K562 (cell line): Measurements from ENCODE around the gene TMEM107. TPM values are rescaled to one million over a fixed set of nuclear protein-coding genes. Genes with fewer than 3 reads are reported as not detected.
A peak's percentile ranks its signal among the peaks of the same experiment; 100 is the strongest.

ENCODE experiments used
- ATAC-seq: fragments of 200-7000 bp; cut with Tn5 transposase; 3 replicates; pipeline ENCODE4 v1.9.1; 2020; ENCODE audit warnings: moderate library complexity
- BruUV-seq: library from RNA; stranded (reverse); fragments of 400-500 nt; replicated peaks from 2 replicates; lab custom pipeline; 2021; lab: Mats Ljungman, UMichigan
- CTCF ChIA-PET: fragments of 300-600 bp; formaldehyde crosslinking; extraction: SDS; loops from one replicate; lab custom pipeline; 2021; ENCODE audit warnings: low intra/inter-chr PET ratio; lab: Yijun Ruan, JAX
- POLR2A ChIA-PET: fragments of 300-600, 350-650 bp; sonication (Branson Sonifier 250); formaldehyde crosslinking; extraction: SDS; loops from one replicate; lab custom pipeline; 2021; ENCODE audit warnings: antibody characterized with exemption, inconsistent platforms; lab: Yijun Ruan, JAX
- DNase-seq, 4 experiments: peaks; one replicate each; pipeline versions ENCODE4 v3.0.0 to v3.0.0-alpha.2; 2011 to 2018; ENCODE audit warnings: low spot score in 3 of 4, mixed read lengths in 3 of 4; ENCODE audit errors: extremely low read depth in 1 of 4
- FAIRE-seq: peaks from 2 replicates; lab custom pipeline; 2011; peaks lifted over from hg19 to GRCh38; lab: Jason Lieb, UNC
- H2AFZ ChIP-seq: 2 replicates; pipeline ENCODE4 v1.6.0; 2011; ENCODE audit warnings: low read depth, low read length, control low read depth, inconsistent platforms
- H3K27ac ChIP-seq: fragments of 200-600 bp; 3 replicates; pipeline ENCODE4 v1.8.0; 2011; ENCODE audit warnings: low read depth, mild to moderate bottlenecking, control low read depth, inconsistent platforms, low read length, moderate library complexity, mixed read lengths; ENCODE audit errors: extremely low read depth
- H3K27me3 ChIP-seq, 2 experiments: fragments of 300-600 bp in 1 of 2; 2 replicates in 1 of 2; 3 replicates in 1 of 2; pipeline versions ENCODE4 v1.6.0 to v1.8.0; 2011; ENCODE audit warnings: inconsistent platforms in 2 of 2, low read length in 2 of 2, mild to moderate bottlenecking in 1 of 2, mixed read lengths in 1 of 2, moderate library complexity in 1 of 2; ENCODE audit not compliant: control insufficient read depth in 2 of 2, insufficient read depth in 2 of 2
- H3K36me3 ChIP-seq: fragments of 300-600 bp; 3 replicates; pipeline ENCODE4 v1.8.0; 2011; ENCODE audit warnings: mild to moderate bottlenecking, low read length, inconsistent platforms; ENCODE audit not compliant: control insufficient read depth, insufficient read depth
- H3K4me1 ChIP-seq, 2 experiments: fragments of 200-600 bp in 1 of 2; replicated peaks in 1 of 2; 2 replicates in 1 of 2; 3 replicates in 1 of 2; pipeline versions ENCODE4 v1.5.1 to v1.8.0; 2011; ENCODE audit warnings: inconsistent platforms in 2 of 2, low read length in 2 of 2, mild to moderate bottlenecking in 1 of 2, mixed read lengths in 1 of 2, moderate library complexity in 1 of 2; ENCODE audit not compliant: control insufficient read depth in 2 of 2, insufficient read depth in 2 of 2
- H3K4me2 ChIP-seq: 2 replicates; pipeline ENCODE4 v1.6.1; 2011; ENCODE audit warnings: low read length, control low read depth, inconsistent platforms, mixed read lengths; ENCODE audit not compliant: insufficient read depth
- H3K4me3 ChIP-seq: fragments of 200-600 bp; sonication (generic), shearing (Covaris generic); 2 replicates; pipeline ENCODE4 v1.5.1; 2016; ENCODE audit warnings: control low read depth, inconsistent platforms
- H3K79me2 ChIP-seq: fragments of 200-600 bp; 3 replicates; pipeline ENCODE4 v1.8.0; 2011; ENCODE audit warnings: low read length, inconsistent platforms; ENCODE audit not compliant: control insufficient read depth, insufficient read depth
- H3K9ac ChIP-seq, 2 experiments: 2 replicates each; pipeline versions ENCODE4 v1.6.0 to v1.6.1; 2011; ENCODE audit warnings: low read depth in 2 of 2, low read length in 2 of 2, control low read depth in 1 of 2, inconsistent platforms in 1 of 2, mild to moderate bottlenecking in 1 of 2, mixed read lengths in 1 of 2; ENCODE audit not compliant: insufficient read depth in 1 of 2
- H3K9me1 ChIP-seq: one replicate; pipeline ENCODE4 v1.6.0; 2011; ENCODE audit warnings: inconsistent platforms, mild to moderate bottlenecking, low read length, moderate library complexity; ENCODE audit not compliant: control insufficient read depth, insufficient read depth
- H3K9me3 ChIP-seq: replicated peaks from 2 replicates; pipeline ENCODE4 v1.5.1; 2011; ENCODE audit warnings: low read depth, low read length, inconsistent platforms; ENCODE audit not compliant: control insufficient read depth, insufficient read depth
- H4K20me1 ChIP-seq: replicated peaks from 2 replicates; pipeline ENCODE4 v1.6.1; 2011; ENCODE audit warnings: low read length, inconsistent platforms, mixed read lengths; ENCODE audit not compliant: control insufficient read depth, insufficient read depth
- BACH1 ChIP-seq: fragments of 200-800 bp; sonication (Bioruptor generic); IDR thresholded peaks from 2 replicates; pipeline ENCODE4 v1.6.1; 2016; ENCODE audit warnings: missing genetic modification characterization, missing compliant biosample characterization
- BDP1 ChIP-seq: IDR thresholded peaks from 3 replicates; pipeline ENCODE4 v1.6.1; 2011; ENCODE audit not compliant: insufficient read length, insufficient read depth
- HDAC1 ChIP-seq, 2 experiments: fragments of 450-650 bp; IDR thresholded peaks; 2 replicates each; pipeline ENCODE4 v1.6.1; 2016 to 2017; ENCODE audit warnings: inconsistent platforms in 1 of 2, mild to moderate bottlenecking in 1 of 2, moderate library complexity in 1 of 2
- RFX5 ChIP-seq: IDR thresholded peaks from 2 replicates; pipeline ENCODE4 v1.6.1; 2011; ENCODE audit warnings: low read depth, mild to moderate bottlenecking, improper control_type of control experiment, low read length
- TCFL5 ChIP-seq: fragments of 250-450 bp; sonication (Bioruptor Pico); conservative IDR thresholded peaks from 2 replicates; pipeline ENCODE4 v1.6.1; 2021; ENCODE audit warnings: mild to moderate bottlenecking, moderate library complexity, matching md5 sums
- ZNF175 ChIP-seq: fragments of 200-800 bp; sonication (Bioruptor generic); IDR thresholded peaks from 2 replicates; pipeline ENCODE4 v1.6.1; 2016; ENCODE audit warnings: low read depth, mild to moderate bottlenecking, missing genetic modification characterization, missing compliant biosample characterization
- ZNF444 ChIP-seq: fragments of 250-450 bp; sonication (Bioruptor Pico); IDR thresholded peaks from 2 replicates; pipeline ENCODE4 v1.4.0; 2020; ENCODE audit warnings: mild to moderate bottlenecking, moderate library complexity
- ZNF57 ChIP-seq: fragments of 450-650 bp; formaldehyde crosslinking; IDR thresholded peaks from 2 replicates; pipeline ENCODE4 v1.4.0; 2020; ENCODE audit warnings: mild to moderate bottlenecking, moderate library complexity
- WGBS: fragments of 100-300 bp; shearing (Covaris generic); methylation state at CpG from one replicate; pipeline ENCODE4 v1.1.6; 2016; ENCODE audit warnings: low coverage, mixed read lengths; ENCODE audit not compliant: insufficient coverage; ENCODE audit errors: missing lambda C conversion rate; 5-methylcytosine and 5-hydroxymethylcytosine counted together
- in situ Hi-C: fragments of 300-500 bp; cut with MboI; formaldehyde crosslinking; loops from 4 replicates; pipeline ENCODE4 v1.15.0; 2018; ENCODE audit warnings: inconsistent platforms, mixed read lengths
- intact Hi-C: fragments of 100-400 bp; cut with micrococcal nuclease; formaldehyde crosslinking; loops from 2 replicates; pipeline ENCODE4 v1.14.2; 2022
- polyA plus RNA-seq, 8 experiments: library from polyadenylated mRNA; depleted of rRNA in 4 of 8; stranded (reverse) in 5 of 8; unstranded in 3 of 8; fragments of >200 nt; fragmentation: Nextera tagmentation in 2 of 8; fragmentation: Illumina TruSeq in 1 of 8; extraction: Ambion mirVana in 2 of 8; extraction: Trizol in 1 of 8; gene quantifications; 2 replicates each; pipeline versions ENCODE4 v1.2.1 to v1.2.3, GENCODE V29; 2011 to 2014; ENCODE audit warnings: inconsistent platforms in 1 of 8, missing spikeins in 1 of 8
- total RNA-seq, 7 experiments: library from RNA; depleted of rRNA in 6 of 7; stranded (reverse); fragments of >200 nt in 6 of 7; fragmentation: Illumina TruSeq in 2 of 7; extraction: Trizol in 2 of 7; gene quantifications; 2 replicates each; pipeline versions ENCODE4 v1.2.1 to v1.2.3, GENCODE V29; 2011 to 2021; ENCODE audit warnings: low replicate concordance in 1 of 7
- TF ChIP-seq, protein P1 (sequence below), 2 experiments: fragments of 200-800 bp in 1 of 2; sonication (Bioruptor generic) in 1 of 2; sonication (generic) in 1 of 2; formaldehyde crosslinking in 1 of 2; IDR thresholded peaks in 1 of 2; conservative IDR thresholded peaks in 1 of 2; 2 replicates each; pipeline versions ENCODE4 v1.5.0 to v1.6.1; 2016 to 2020; ENCODE audit warnings: missing compliant biosample characterization in 1 of 2, missing genetic modification characterization in 1 of 2, missing genetic modification reagents in 1 of 2
- TF ChIP-seq, protein P2 (sequence below), 2 experiments: fragments of 450-650 bp in 1 of 2; IDR thresholded peaks; 2 replicates each; pipeline ENCODE4 v1.6.1; 2011 to 2017; ENCODE audit warnings: low read depth in 2 of 2, antibody characterized with exemption in 1 of 2, borderline replicate concordance in 1 of 2, low read length in 1 of 2, mild to moderate bottlenecking in 1 of 2, mixed read lengths in 1 of 2; ENCODE audit not compliant: control insufficient read depth in 1 of 2
- TF ChIP-seq, protein P3 (sequence below): fragments of 450-650 bp; formaldehyde crosslinking; IDR thresholded peaks from 2 replicates; pipeline ENCODE4 v1.4.0; 2020; ENCODE audit warnings: mild to moderate bottlenecking

TMEM107 gene
- total and polyA plus RNA-seq, 9 of the 15 experiments (the other 6 are each of a cell fraction or from before 2014, with no cell fraction given) = 7.1 to 26.2 (median 16.9) TPM

DNA sequence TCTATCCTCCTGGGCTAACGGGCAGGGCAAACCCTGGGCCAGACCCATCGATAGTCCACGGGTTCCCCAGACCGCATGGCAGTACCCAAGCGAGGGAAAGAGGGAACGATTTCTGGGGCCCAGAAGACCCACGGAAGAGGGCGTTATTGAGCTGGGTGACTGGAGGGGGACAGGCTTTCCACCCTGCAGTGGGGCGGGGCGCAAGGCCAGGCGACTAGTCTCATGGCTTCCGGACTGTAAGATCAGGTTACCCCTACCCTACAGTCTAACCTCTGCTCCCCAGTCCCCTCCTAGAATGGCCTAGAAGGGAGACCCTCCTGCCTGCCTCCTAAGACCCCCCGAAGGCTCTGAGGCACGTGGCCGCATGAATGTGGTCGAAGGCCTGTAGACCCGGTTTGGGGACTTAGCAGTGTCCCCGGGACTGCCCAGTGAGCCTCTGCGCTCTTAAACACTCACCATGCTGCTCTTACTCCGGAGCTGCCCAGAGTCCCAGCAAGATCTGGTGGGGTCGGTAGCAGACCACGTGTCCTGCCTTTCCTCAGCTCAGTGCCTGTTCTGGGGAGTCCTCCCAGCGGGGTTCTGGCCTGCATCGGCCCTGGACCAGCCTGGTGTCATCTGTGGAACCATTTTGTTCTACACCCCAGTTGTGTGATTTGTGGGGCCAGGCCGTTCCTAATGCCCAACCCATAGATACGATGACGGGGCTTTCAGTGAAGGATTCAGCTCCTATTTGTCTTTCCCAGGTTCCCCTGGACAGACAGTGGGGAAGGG lies 47.4 kb upstream of the TMEM107 start:
- intact Hi-C loops = loop anchor here (2.0 to 10.0 kb wide), 2 partner anchors 77 to 161 kb away; partner anchors contain the start of gene RPL26
- Histone ChIP-seq H3K36me3 (peaks cover 16% of the 10 kb centered on the region; the same call in 2 of the 3 replicates), H2AFZ (peak overlapping the region; percentile 95), H4K20me1 (peaks cover 5% of the 10 kb centered on the region), H3K27ac (peak overlapping the region; percentile 91), H3K9me3 (no peaks in the 10 kb centered on the region), H3K27me3 (no peaks in the 10 kb centered on the region), H3K79me2 (no peaks in the 10 kb centered on the region), H3K4me3 (peak overlapping the region; percentile 60), H3K4me1 (peaks cover 25 to 27% of the 10 kb centered on the region in 2 experiments; a peak in 4 of 5 replicates), H3K9me1 (no peaks in the 10 kb centered on the region), H3K4me2 (peak overlapping the region; percentile 99), H3K9ac (peak overlapping the region; percentile 91 to 92)
- ATAC-seq (peak; percentile 66), FAIRE-seq (peak; percentile 40), DNase-seq (peak; percentile 51 to 85 (median 55))
- ChIA-PET CTCF (no interaction called here), POLR2A (interaction anchor here (0.6 to 7.5 kb wide), 13 partner anchors 13 to 102 kb away, joined by 3 to 89 read pairs (median 4); partner anchors contain the start of genes AURKB and CTC1)
- WGBS = 3% methylated on average over 21 of the region's 27 CpGs
- in situ Hi-C loops = loop anchor here (5.0 kb wide), 1 partner anchor 101 kb away; the partner anchor contains the start of gene HES7
- BruUV-seq = TSS peak; percentile 94
- TF ChIP-seq, protein P1, sequence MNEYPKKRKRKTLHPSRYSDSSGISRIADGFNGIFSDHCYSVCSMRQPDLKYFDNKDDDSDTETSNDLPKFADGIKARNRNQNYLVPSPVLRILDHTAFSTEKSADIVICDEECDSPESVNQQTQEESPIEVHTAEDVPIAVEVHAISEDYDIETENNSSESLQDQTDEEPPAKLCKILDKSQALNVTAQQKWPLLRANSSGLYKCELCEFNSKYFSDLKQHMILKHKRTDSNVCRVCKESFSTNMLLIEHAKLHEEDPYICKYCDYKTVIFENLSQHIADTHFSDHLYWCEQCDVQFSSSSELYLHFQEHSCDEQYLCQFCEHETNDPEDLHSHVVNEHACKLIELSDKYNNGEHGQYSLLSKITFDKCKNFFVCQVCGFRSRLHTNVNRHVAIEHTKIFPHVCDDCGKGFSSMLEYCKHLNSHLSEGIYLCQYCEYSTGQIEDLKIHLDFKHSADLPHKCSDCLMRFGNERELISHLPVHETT (CRISPR knock-in tag; conservative IDR thresholded peaks at IDR 0.05 in 1 of 2, IDR thresholded peaks at IDR 0.05 in 1 of 2) = peak in 1 of 2 experiments; percentile 62; a peak in 1 of 4 replicates
- TF ChIP-seq BACH1 (tag) = peak; percentile 51; the same call in 1 of the 2 replicates
- 0 out of 2 replicates have a peak, but pooled peaks have one; percentile 46 for TF ChIP-seq ZNF444
- 0 out of 2 replicates have a peak, but pooled peaks have one; percentile 16 for TF ChIP-seq ZNF57 (CRISPR knock-in tag)
- TF ChIP-seq, protein P2, sequence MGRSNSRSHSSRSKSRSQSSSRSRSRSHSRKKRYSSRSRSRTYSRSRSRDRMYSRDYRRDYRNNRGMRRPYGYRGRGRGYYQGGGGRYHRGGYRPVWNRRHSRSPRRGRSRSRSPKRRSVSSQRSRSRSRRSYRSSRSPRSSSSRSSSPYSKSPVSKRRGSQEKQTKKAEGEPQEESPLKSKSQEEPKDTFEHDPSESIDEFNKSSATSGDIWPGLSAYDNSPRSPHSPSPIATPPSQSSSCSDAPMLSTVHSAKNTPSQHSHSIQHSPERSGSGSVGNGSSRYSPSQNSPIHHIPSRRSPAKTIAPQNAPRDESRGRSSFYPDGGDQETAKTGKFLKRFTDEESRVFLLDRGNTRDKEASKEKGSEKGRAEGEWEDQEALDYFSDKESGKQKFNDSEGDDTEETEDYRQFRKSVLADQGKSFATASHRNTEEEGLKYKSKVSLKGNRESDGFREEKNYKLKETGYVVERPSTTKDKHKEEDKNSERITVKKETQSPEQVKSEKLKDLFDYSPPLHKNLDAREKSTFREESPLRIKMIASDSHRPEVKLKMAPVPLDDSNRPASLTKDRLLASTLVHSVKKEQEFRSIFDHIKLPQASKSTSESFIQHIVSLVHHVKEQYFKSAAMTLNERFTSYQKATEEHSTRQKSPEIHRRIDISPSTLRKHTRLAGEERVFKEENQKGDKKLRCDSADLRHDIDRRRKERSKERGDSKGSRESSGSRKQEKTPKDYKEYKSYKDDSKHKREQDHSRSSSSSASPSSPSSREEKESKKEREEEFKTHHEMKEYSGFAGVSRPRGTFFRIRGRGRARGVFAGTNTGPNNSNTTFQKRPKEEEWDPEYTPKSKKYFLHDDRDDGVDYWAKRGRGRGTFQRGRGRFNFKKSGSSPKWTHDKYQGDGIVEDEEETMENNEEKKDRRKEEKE (IDR thresholded peaks at IDR 0.05; ENCODE audit: borderline replicate concordance in 1 of 2, control insufficient read depth in 1 of 2, low read depth in 2 of 2, low read length in 1 of 2) = no peak
- no peak for TF ChIP-seq BDP1
- no peak for TF ChIP-seq RFX5
- TF ChIP-seq, protein P3, sequence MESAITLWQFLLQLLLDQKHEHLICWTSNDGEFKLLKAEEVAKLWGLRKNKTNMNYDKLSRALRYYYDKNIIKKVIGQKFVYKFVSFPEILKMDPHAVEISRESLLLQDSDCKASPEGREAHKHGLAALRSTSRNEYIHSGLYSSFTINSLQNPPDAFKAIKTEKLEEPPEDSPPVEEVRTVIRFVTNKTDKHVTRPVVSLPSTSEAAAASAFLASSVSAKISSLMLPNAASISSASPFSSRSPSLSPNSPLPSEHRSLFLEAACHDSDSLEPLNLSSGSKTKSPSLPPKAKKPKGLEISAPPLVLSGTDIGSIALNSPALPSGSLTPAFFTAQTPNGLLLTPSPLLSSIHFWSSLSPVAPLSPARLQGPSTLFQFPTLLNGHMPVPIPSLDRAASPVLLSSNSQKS (CRISPR knock-in tag) = 0 out of 2 replicates have a peak, but pooled peaks have one; percentile 28
- peak in 1 of 2 experiments; percentile 49; a peak in 2 of 4 replicates for TF ChIP-seq HDAC1 (IDR thresholded peaks at IDR 0.05)
- TF ChIP-seq TCFL5 (CRISPR knock-in tag) = 0 out of 2 replicates have a peak, but pooled peaks have one; percentile 38
- peak; percentile 83; the same call in 1 of the 2 replicates for TF ChIP-seq ZNF175 (CRISPR knock-in tag)
